ENCODE results near the gene C1orf159. TPM values are rescaled to one million over a fixed set of nuclear protein-coding genes. Genes with fewer than 3 reads are reported as not detected.

Gene C1orf159
- total and polyA plus RNA-seq, 2 experiments from 2014 or later, result 21.7 to 36.2 TPM

- no peak overlapping the region for H3K27ac ChIP-seq
- peaks cover 13% of the 10 kb centered on the region for H3K4me1 ChIP-seq (ENCODE audit: low read depth)
- H3K4me3 ChIP-seq, result peak overlapping the region; percentile 40
- no peaks in the 10 kb centered on the region for H3K36me3 ChIP-seq
- H3K27me3 ChIP-seq, result peaks cover 47% of the 10 kb centered on the region
- no peaks in the 10 kb centered on the region for H3K9me3 ChIP-seq (ENCODE audit: low read depth)
- peak; percentile 79 to 96 for DNase-seq (ENCODE audit: low read depth in 1 of 2, low spot score in 1 of 2)
- peak; percentile 68 for TF ChIP-seq CTCF (IDR thresholded peaks at IDR 0.05; ENCODE audit: low read depth, low read length)
Observed at GRCh38 chr1:1033009-1033587, 82.8 kb downstream of the C1orf159 start.

- Histone ChIP-seq H3K4me1 (ENCODE audit: low read depth) (peaks cover 13% of the 10 kb centered on the region), H3K36me3 (no peaks in the 10 kb centered on the region), H3K4me3 (no peak overlapping the region), H3K27me3 (peaks cover 40% of the 10 kb centered on the region), H3K9me3 (ENCODE audit: low read depth) (no peaks in the 10 kb centered on the region), H3K27ac (no peak overlapping the region)
- no peak for TF ChIP-seq CTCF (IDR thresholded peaks at IDR 0.05; ENCODE audit: low read depth, low read length)
- DNase-seq (ENCODE audit: low read depth in 1 of 2, low spot score in 1 of 2), result peak in 1 of 2 donors; percentile 36
Observed at GRCh38 chr1:1032424-1032823, 83.5 kb downstream of the C1orf159 start.

Other genes starting within 250 kb of the C1orf159 start
- 90.7 and 146 TPM in 2 replicates for gene SAMD11, start 192.2 kb downstream of the C1orf159 start, total RNA-seq
- 32.2 and 63.3 TPM in 2 replicates for gene SAMD11, start 192.2 kb downstream of the C1orf159 start, polyA plus RNA-seq
- gene NOC2L, start 156.8 kb downstream of the C1orf159 start, total RNA-seq, result 98.2 and 119 TPM in 2 replicates
- 95.4 and 122 TPM in 2 replicates for gene NOC2L, start 156.8 kb downstream of the C1orf159 start, polyA plus RNA-seq
- 16.2 and 42.9 TPM in 2 replicates for gene KLHL17, start 155.5 kb downstream of the C1orf159 start, total RNA-seq
- gene KLHL17, start 155.5 kb downstream of the C1orf159 start, polyA plus RNA-seq, result 31.5 and 40.6 TPM in 2 replicates
- gene PLEKHN1, start 149.6 kb downstream of the C1orf159 start, total RNA-seq, result 0.36 TPM in 1 of 2 replicates, not detected in the other
- gene PLEKHN1, start 149.6 kb downstream of the C1orf159 start, polyA plus RNA-seq, result 0.60 TPM in 2 replicates
- 0.49 and 1.0 TPM in 2 replicates for gene PERM1, start 134.0 kb downstream of the C1orf159 start, total RNA-seq
- 0.71 and 0.77 TPM in 2 replicates for gene PERM1, start 134.0 kb downstream of the C1orf159 start, polyA plus RNA-seq
- 54.4 and 89.4 TPM in 2 replicates for gene HES4, start 116.0 kb downstream of the C1orf159 start, total RNA-seq
- gene HES4, start 116.0 kb downstream of the C1orf159 start, polyA plus RNA-seq, result 45.7 and 83.6 TPM in 2 replicates
- gene ISG15, start 102.6 kb downstream of the C1orf159 start, total RNA-seq, result 73.4 and 111 TPM in 2 replicates
- 68.2 and 110 TPM in 2 replicates for gene ISG15, start 102.6 kb downstream of the C1orf159 start, polyA plus RNA-seq
- gene AGRN, start 96.0 kb downstream of the C1orf159 start, total RNA-seq, result 95.5 and 154 TPM in 2 replicates
- 23.5 and 30.6 TPM in 2 replicates for gene AGRN, start 96.0 kb downstream of the C1orf159 start, polyA plus RNA-seq
- gene RNF223, start 41.8 kb downstream of the C1orf159 start, total RNA-seq, result 0.33 and 1.7 TPM in 2 replicates
- gene RNF223, start 41.8 kb downstream of the C1orf159 start, polyA plus RNA-seq, result not detected in 2 replicates
- gene TTLL10, start 57.8 kb upstream of the C1orf159 start, total RNA-seq, result not detected in 2 replicates
- gene TTLL10, start 57.8 kb upstream of the C1orf159 start, polyA plus RNA-seq, result 0.31 TPM in 1 of 2 replicates, not detected in the other
- not detected in 2 replicates for gene TNFRSF18, start 90.5 kb upstream of the C1orf159 start, total RNA-seq
- 0.39 and 0.74 TPM in 2 replicates for gene TNFRSF18, start 90.5 kb upstream of the C1orf159 start, polyA plus RNA-seq
- gene TNFRSF4, start 98.1 kb upstream of the C1orf159 start, total RNA-seq, result 0.11 TPM in 1 of 2 replicates, not detected in the other
- 0.10 TPM in 1 of 2 replicates, not detected in the other for gene TNFRSF4, start 98.1 kb upstream of the C1orf159 start, polyA plus RNA-seq
- 139 and 148 TPM in 2 replicates for gene SDF4, start 115.9 kb upstream of the C1orf159 start, total RNA-seq
- 172 and 180 TPM in 2 replicates for gene SDF4, start 115.9 kb upstream of the C1orf159 start, polyA plus RNA-seq
- gene B3GALT6, start 116.1 kb upstream of the C1orf159 start, total RNA-seq, result 53.1 and 58.9 TPM in 2 replicates
- gene B3GALT6, start 116.1 kb upstream of the C1orf159 start, polyA plus RNA-seq, result 56.8 and 69.5 TPM in 2 replicates
- gene C1QTNF12, start 130.6 kb upstream of the C1orf159 start, total RNA-seq, result 1.5 TPM in 1 of 2 replicates, not detected in the other
- not detected in 2 replicates for gene C1QTNF12, start 130.6 kb upstream of the C1orf159 start, polyA plus RNA-seq
- 64.2 and 70.5 TPM in 2 replicates for gene UBE2J2, start 157.8 kb upstream of the C1orf159 start, total RNA-seq
- gene UBE2J2, start 157.8 kb upstream of the C1orf159 start, polyA plus RNA-seq, result 87.3 and 93.1 TPM in 2 replicates
- 13.0 and 26.5 TPM in 2 replicates for gene SCNN1D, start 164.3 kb upstream of the C1orf159 start, total RNA-seq
- 7.5 and 11.0 TPM in 2 replicates for gene SCNN1D, start 164.3 kb upstream of the C1orf159 start, polyA plus RNA-seq
- gene ACAP3, start 191.8 kb upstream of the C1orf159 start, total RNA-seq, result 59.1 and 61.4 TPM in 2 replicates
- 45.7 and 63.6 TPM in 2 replicates for gene ACAP3, start 191.8 kb upstream of the C1orf159 start, polyA plus RNA-seq
- gene PUSL1, start 192.5 kb upstream of the C1orf159 start, total RNA-seq, result 22.1 and 25.0 TPM in 2 replicates
- 17.4 and 18.7 TPM in 2 replicates for gene PUSL1, start 192.5 kb upstream of the C1orf159 start, polyA plus RNA-seq
- gene INTS11, start 208.6 kb upstream of the C1orf159 start, total RNA-seq, result 100.0 and 124 TPM in 2 replicates
- gene INTS11, start 208.6 kb upstream of the C1orf159 start, polyA plus RNA-seq, result 75.8 and 86.4 TPM in 2 replicates
- 38.5 and 49.3 TPM in 2 replicates for gene CPTP, start 208.7 kb upstream of the C1orf159 start, total RNA-seq
- gene CPTP, start 208.7 kb upstream of the C1orf159 start, polyA plus RNA-seq, result 33.7 and 38.0 TPM in 2 replicates
- 0.81 and 1.1 TPM in 2 replicates for gene TAS1R3, start 215.2 kb upstream of the C1orf159 start, total RNA-seq
- 0.32 and 0.70 TPM in 2 replicates for gene TAS1R3, start 215.2 kb upstream of the C1orf159 start, polyA plus RNA-seq
- gene DVL1, start 233.3 kb upstream of the C1orf159 start, total RNA-seq, result 78.1 and 105 TPM in 2 replicates
- gene DVL1, start 233.3 kb upstream of the C1orf159 start, polyA plus RNA-seq, result 29.1 and 49.2 TPM in 2 replicates
- gene MXRA8, start 242.5 kb upstream of the C1orf159 start, total RNA-seq, result 50.4 and 90.1 TPM in 2 replicates
- 42.2 and 58.8 TPM in 2 replicates for gene MXRA8, start 242.5 kb upstream of the C1orf159 start, polyA plus RNA-seq